ENCODE measurements around the gene BASP1. TPM values are rescaled to one million over a fixed set of nuclear protein-coding genes. Genes with fewer than 3 reads are reported as not detected.

BASP1 gene
- total and polyA plus RNA-seq, 10 of the 15 experiments (the other 5 are each of a cell fraction or from before 2014, with no cell fraction given), result 27.3 to 190 (median 102) TPM

DNA sequence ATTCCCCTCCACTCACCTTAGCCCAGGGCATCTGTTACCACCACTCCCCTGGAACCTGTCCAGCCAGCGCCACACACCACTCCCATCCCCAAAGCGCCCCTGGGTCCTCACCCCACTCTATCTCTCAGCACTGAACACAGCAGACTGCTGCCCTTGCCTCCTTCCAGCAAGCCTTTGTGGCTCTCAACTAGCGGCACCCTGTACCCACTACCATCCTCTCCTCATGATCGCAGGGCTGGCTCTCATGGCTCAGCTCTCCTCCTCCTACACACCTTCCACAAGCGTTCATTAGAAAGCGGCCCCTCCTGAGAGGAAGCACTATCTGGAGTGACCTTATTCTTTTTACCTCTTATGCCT lies 13.3 kb upstream of the BASP1 start:
- ChIA-PET CTCF (interaction anchor here (1.4 to 4.4 kb wide), 4 partner anchors 11 to 1101 kb away, joined by 3 to 26 read pairs (median 14); no protein-coding TSS in a partner anchor), POLR2A (no interaction called here), RAD21 (ENCODE audit: unreplicated experiment) (no interaction called here), SMC1A (ENCODE audit: uncharacterized antibody, unreplicated experiment) (interaction anchor here (1.6 kb wide), 1 partner anchor 10 kb away, joined by 3 read pairs; no protein-coding TSS in a partner anchor)
- FAIRE-seq, result no peak
- intact Hi-C loops (cut with micrococcal nuclease; ENCODE audit: unreplicated experiment) (loop anchor here (5.0 kb wide), 1 partner anchor 717 kb away; no protein-coding TSS in a partner anchor), in situ Hi-C loops (cut with MboI) (no loop called here)
- TF ChIP-seq RAD21 (IDR thresholded peaks at IDR 0.05; ENCODE audit: insufficient read depth, low read depth, low read length) (no peak), SREBF2 (IDR thresholded peaks at IDR 0.05; ENCODE audit: low read length) (no peak), CHD2 (IDR thresholded peaks at IDR 0.05; ENCODE audit: borderline replicate concordance, low read depth, low read length) (no peak), SIN3A (IDR thresholded peaks at IDR 0.05; ENCODE audit: low read depth, low read length) (no peak), HDAC6 (IDR thresholded peaks at IDR 0.05; ENCODE audit: unreplicated experiment) (no peak), TCF12 (IDR thresholded peaks at IDR 0.05; ENCODE audit: low read depth, low read length) (no peak), ESRRA (IDR thresholded peaks at IDR 0.05; ENCODE audit: low read length) (no peak)
- TF ChIP-seq, protein P1, sequence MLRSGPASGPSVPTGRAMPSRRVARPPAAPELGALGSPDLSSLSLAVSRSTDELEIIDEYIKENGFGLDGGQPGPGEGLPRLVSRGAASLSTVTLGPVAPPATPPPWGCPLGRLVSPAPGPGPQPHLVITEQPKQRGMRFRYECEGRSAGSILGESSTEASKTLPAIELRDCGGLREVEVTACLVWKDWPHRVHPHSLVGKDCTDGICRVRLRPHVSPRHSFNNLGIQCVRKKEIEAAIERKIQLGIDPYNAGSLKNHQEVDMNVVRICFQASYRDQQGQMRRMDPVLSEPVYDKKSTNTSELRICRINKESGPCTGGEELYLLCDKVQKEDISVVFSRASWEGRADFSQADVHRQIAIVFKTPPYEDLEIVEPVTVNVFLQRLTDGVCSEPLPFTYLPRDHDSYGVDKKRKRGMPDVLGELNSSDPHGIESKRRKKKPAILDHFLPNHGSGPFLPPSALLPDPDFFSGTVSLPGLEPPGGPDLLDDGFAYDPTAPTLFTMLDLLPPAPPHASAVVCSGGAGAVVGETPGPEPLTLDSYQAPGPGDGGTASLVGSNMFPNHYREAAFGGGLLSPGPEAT (IDR thresholded peaks at IDR 0.05; ENCODE audit: low read depth), result no peak
- TF ChIP-seq, protein P2, sequence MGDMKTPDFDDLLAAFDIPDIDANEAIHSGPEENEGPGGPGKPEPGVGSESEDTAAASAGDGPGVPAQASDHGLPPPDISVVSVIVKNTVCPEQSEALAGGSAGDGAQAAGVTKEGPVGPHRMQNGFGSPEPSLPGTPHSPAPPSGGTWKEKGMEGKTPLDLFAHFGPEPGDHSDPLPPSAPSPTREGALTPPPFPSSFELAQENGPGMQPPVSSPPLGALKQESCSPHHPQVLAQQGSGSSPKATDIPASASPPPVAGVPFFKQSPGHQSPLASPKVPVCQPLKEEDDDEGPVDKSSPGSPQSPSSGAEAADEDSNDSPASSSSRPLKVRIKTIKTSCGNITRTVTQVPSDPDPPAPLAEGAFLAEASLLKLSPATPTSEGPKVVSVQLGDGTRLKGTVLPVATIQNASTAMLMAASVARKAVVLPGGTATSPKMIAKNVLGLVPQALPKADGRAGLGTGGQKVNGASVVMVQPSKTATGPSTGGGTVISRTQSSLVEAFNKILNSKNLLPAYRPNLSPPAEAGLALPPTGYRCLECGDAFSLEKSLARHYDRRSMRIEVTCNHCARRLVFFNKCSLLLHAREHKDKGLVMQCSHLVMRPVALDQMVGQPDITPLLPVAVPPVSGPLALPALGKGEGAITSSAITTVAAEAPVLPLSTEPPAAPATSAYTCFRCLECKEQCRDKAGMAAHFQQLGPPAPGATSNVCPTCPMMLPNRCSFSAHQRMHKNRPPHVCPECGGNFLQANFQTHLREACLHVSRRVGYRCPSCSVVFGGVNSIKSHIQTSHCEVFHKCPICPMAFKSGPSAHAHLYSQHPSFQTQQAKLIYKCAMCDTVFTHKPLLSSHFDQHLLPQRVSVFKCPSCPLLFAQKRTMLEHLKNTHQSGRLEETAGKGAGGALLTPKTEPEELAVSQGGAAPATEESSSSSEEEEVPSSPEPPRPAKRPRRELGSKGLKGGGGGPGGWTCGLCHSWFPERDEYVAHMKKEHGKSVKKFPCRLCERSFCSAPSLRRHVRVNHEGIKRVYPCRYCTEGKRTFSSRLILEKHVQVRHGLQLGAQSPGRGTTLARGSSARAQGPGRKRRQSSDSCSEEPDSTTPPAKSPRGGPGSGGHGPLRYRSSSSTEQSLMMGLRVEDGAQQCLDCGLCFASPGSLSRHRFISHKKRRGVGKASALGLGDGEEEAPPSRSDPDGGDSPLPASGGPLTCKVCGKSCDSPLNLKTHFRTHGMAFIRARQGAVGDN (IDR thresholded peaks at IDR 0.05), result no peak
- TF ChIP-seq, protein P3, sequence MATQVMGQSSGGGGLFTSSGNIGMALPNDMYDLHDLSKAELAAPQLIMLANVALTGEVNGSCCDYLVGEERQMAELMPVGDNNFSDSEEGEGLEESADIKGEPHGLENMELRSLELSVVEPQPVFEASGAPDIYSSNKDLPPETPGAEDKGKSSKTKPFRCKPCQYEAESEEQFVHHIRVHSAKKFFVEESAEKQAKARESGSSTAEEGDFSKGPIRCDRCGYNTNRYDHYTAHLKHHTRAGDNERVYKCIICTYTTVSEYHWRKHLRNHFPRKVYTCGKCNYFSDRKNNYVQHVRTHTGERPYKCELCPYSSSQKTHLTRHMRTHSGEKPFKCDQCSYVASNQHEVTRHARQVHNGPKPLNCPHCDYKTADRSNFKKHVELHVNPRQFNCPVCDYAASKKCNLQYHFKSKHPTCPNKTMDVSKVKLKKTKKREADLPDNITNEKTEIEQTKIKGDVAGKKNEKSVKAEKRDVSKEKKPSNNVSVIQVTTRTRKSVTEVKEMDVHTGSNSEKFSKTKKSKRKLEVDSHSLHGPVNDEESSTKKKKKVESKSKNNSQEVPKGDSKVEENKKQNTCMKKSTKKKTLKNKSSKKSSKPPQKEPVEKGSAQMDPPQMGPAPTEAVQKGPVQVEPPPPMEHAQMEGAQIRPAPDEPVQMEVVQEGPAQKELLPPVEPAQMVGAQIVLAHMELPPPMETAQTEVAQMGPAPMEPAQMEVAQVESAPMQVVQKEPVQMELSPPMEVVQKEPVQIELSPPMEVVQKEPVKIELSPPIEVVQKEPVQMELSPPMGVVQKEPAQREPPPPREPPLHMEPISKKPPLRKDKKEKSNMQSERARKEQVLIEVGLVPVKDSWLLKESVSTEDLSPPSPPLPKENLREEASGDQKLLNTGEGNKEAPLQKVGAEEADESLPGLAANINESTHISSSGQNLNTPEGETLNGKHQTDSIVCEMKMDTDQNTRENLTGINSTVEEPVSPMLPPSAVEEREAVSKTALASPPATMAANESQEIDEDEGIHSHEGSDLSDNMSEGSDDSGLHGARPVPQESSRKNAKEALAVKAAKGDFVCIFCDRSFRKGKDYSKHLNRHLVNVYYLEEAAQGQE (IDR thresholded peaks at IDR 0.05; ENCODE audit: low read depth, low read length), result no peak
- Histone ChIP-seq H3K4me3 (no peak overlapping the region), H3K4me2 (ENCODE audit: control insufficient read depth, insufficient read depth) (no peak overlapping the region), H3K27ac (ENCODE audit: control insufficient read depth, insufficient read depth) (no peak overlapping the region), H3K27me3 (replicated peaks in 1 of 2; ENCODE audit: control insufficient read depth in 2 of 2, insufficient read depth in 2 of 2, low read length in 1 of 2) (no peaks in the 10 kb centered on the region), H3K9me3 (replicated peaks; ENCODE audit: control insufficient read depth, insufficient read depth, low read length) (no peaks in the 10 kb centered on the region), H3K36me3 (ENCODE audit: control insufficient read depth in 2 of 2, insufficient read depth in 2 of 2, low read length in 1 of 2) (no peaks in the 10 kb centered on the region), H4K20me1 (ENCODE audit: control insufficient read depth, insufficient read depth) (no peaks in the 10 kb centered on the region), H3K9ac (ENCODE audit: control insufficient read depth, insufficient read depth, low read length) (no peak overlapping the region), H3K79me2 (ENCODE audit: control insufficient read depth, insufficient read depth, low read length) (no peaks in the 10 kb centered on the region), H2AFZ (ENCODE audit: control insufficient read depth, low read depth, low read length) (no peak overlapping the region), H3K4me1 (ENCODE audit: control insufficient read depth, insufficient read depth, low read length) (no peaks in the 10 kb centered on the region)
- no peak for DNase-seq (ENCODE audit: low read depth, low spot score)
- WGBS (ENCODE audit: insufficient coverage, insufficient replicate concordance, low lambda C conversion rate, missing lambda C conversion rate), result 30% methylated on average over 5 of the region's 6 CpGs
- no TSS peak for BruUV-seq (replicated peaks)
- no peak for ATAC-seq
